ENCODE data around the gene HSDL2.
"Not testable (repeated sequence)": the region's sequence is repeated elsewhere in the genome, so short reads cannot be mapped to it uniquely, and the experiment has no call there.

HSDL2 gene

GRCh38 chr9:112494153-112494552 lies 114.2 kb downstream of the HSDL2 start:
- Mint-ChIP-seq H3K27me3 (no peaks in the 10 kb centered on the region), H3K4me3 (no peak overlapping the region), H3K4me1 (peaks cover 5% of the 10 kb centered on the region), H3K27ac (no peak overlapping the region), H3K36me3 (peaks cover 37% of the 10 kb centered on the region), H3K9me3 (peaks cover 25% of the 10 kb centered on the region)
- no peak for DNase-seq
- CTCF ChIA-PET, result interaction anchor here (0.7 kb wide), 1 partner anchor 105 kb away, joined by 3 read pairs; no protein-coding TSS in a partner anchor

DNA sequence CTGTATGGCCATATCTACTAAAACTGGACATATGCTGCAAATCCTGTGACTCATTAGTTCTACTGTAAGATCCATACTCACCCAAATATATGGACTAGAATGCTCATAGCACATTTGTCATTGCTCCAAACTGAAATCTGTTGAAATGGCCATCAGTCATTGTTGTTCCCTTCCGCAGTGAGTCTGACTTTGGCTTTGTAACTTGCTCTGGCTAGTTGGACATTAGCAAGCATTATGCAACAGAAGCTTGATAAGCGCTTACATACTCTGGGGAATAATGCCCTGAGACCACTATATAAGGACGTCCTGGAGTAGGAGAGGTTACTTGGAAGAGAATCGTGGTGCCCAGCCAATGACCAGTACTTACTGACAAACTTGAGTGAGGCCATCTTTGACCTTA lies 115.7 kb downstream of the HSDL2 start:
- no peaks in the 10 kb centered on the region for H3K27me3 Mint-ChIP-seq
- H3K9me3 Mint-ChIP-seq, result peaks cover 25% of the 10 kb centered on the region
- no peak overlapping the region for H3K27ac Mint-ChIP-seq
- H3K4me3 Mint-ChIP-seq, result no peak overlapping the region
- H3K36me3 Mint-ChIP-seq, result peaks cover 34% of the 10 kb centered on the region
- H3K4me1 Mint-ChIP-seq, result no peaks in the 10 kb centered on the region
- CTCF ChIA-PET, result interaction anchor here (1.1 to 1.9 kb wide), 2 partner anchors 8 to 13 kb away, joined by 3 to 5 read pairs; partner anchors contain the start of gene KIAA1958
- no peak for DNase-seq

DNA sequence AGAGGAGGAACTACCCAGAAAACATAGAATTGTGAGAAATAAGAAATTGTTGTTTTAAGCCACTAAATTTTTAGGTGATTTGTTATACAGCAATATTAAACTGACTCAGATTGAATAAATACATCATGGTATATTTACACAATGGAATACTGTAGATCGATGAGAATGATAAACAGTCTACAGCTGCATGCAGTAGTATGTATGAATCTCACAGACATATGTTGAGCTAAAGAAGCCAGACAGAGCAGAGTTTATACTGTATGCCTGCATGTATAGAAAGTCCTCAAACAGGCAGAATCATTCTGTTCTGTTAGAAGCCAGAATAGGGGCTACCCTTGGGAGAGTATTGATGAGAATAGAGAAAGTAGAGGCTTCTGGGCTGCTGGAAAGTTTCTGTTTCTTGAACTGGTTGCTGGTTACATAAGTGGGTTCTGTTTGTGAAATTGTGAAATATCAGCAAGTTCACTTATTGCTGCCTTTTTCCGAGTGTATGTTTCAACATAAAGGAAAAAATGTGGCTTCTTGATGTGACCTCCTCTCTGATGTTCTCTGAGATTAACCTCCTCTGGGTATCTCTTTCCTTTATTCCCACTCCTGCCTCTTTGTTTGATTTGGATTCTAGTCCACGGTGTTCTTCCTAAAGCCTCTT lies 116.3 kb downstream of the HSDL2 start:
- CTCF ChIA-PET, result interaction anchor here (1.1 to 1.9 kb wide), 3 partner anchors 9 to 117 kb away, joined by 3 to 5 read pairs (median 3); partner anchors contain the start of gene KIAA1958
- Mint-ChIP-seq H3K27ac (no peak overlapping the region), H3K27me3 (no peaks in the 10 kb centered on the region), H3K4me3 (no peak overlapping the region), H3K36me3 (peaks cover 34% of the 10 kb centered on the region), H3K4me1 (no peaks in the 10 kb centered on the region), H3K9me3 (peaks cover 25% of the 10 kb centered on the region)
- no peak for DNase-seq

- Mint-ChIP-seq H3K27me3 (no peaks in the 10 kb centered on the region), H3K9me3 (peaks cover under 1% of the 10 kb centered on the region), H3K36me3 (peaks cover 5% of the 10 kb centered on the region), H3K4me3 (no peak overlapping the region), H3K4me1 (no peaks in the 10 kb centered on the region), H3K27ac (no peak overlapping the region)
- CTCF ChIA-PET, result no interaction called here
- no peak for DNase-seq
Measured at GRCh38 chr9:112500842-112501241, 120.9 kb downstream of the HSDL2 start.

DNA sequence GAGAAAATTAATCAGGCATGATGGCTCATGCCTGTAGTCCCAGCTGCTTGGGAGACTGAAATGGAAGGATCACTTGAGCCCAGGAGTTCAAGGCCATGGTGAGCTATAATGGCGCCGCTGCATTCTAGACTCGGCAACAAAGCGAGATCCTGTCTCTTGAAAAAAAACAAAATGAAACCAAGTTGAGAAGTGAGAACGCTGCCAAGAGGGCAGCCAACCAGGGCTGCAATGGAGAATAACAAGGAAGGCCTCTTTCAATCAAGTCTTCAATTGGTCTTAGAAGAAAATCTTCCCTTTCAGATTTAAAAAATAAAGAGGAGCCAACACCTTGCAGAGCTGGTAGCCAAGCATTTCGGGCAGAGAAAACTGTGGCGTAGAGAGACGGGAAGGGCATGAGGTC lies 121.4 kb downstream of the HSDL2 start:
- H3K4me3 Mint-ChIP-seq, result no peak overlapping the region
- no peak overlapping the region for H3K27ac Mint-ChIP-seq
- H3K9me3 Mint-ChIP-seq, result no peaks in the 10 kb centered on the region

GRCh38 chr9:112502175-112502946 lies 122.5 kb downstream of the HSDL2 start:
- Mint-ChIP-seq H3K4me3 (no peak overlapping the region), H3K4me1 (no peaks in the 10 kb centered on the region), H3K36me3 (peaks cover 5% of the 10 kb centered on the region), H3K9me3 (no peaks in the 10 kb centered on the region), H3K27ac (no peak overlapping the region), H3K27me3 (no peaks in the 10 kb centered on the region)
- CTCF ChIA-PET, result no interaction called here
- no peak for DNase-seq

More for the DNA sequence above, 121.4 kb downstream of the HSDL2 start:
- H3K36me3 Mint-ChIP-seq, result peaks cover 5% of the 10 kb centered on the region
- no peaks in the 10 kb centered on the region for H3K4me1 Mint-ChIP-seq
- H3K27me3 Mint-ChIP-seq, result no peaks in the 10 kb centered on the region
- DNase-seq, result no peak
- CTCF ChIA-PET, result interaction anchor here (0.6 kb wide), 1 partner anchor 98 kb away, joined by 3 read pairs; no protein-coding TSS in a partner anchor

- H3K4me1 Mint-ChIP-seq, result no peaks in the 10 kb centered on the region
- no peak overlapping the region for H3K27ac Mint-ChIP-seq
- H3K36me3 Mint-ChIP-seq, result peaks cover 5% of the 10 kb centered on the region
- DNase-seq, result no peak
- no peaks in the 10 kb centered on the region for H3K27me3 Mint-ChIP-seq
- H3K4me3 Mint-ChIP-seq, result no peak overlapping the region
- H3K9me3 Mint-ChIP-seq, result no peaks in the 10 kb centered on the region
- CTCF ChIA-PET, result no interaction called here
Measured at GRCh38 chr9:112503170-112503569, 123.3 kb downstream of the HSDL2 start.

GRCh38 chr9:112505086-112505485 lies 125.2 kb downstream of the HSDL2 start:
- Mint-ChIP-seq H3K9me3 (no peaks in the 10 kb centered on the region), H3K27ac (no peak overlapping the region), H3K27me3 (no peaks in the 10 kb centered on the region), H3K4me3 (no peak overlapping the region), H3K4me1 (no peaks in the 10 kb centered on the region), H3K36me3 (no peaks in the 10 kb centered on the region)
- CTCF ChIA-PET, result no interaction called here
- DNase-seq, result no peak

DNA sequence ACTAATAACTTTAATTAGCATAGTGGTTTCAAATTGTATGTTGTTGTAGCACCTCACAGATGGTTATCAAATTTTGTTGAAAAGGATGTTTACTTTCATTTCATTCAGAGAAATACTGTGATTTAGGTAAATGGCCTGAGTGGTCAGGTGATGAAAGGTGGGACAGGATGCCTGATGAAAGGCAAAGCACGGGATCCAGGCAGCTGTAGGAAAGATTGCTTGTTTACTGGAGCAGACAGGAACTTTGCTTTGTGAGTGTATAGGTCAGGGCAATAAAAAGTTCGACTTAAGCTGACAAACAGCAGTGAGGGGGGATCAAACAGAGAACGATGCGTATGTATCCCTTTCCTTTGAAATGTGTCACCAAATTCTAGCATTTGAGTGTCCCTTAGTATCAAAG lies 125.7 kb downstream of the HSDL2 start:
- H3K36me3 Mint-ChIP-seq, result no peaks in the 10 kb centered on the region
- H3K27ac Mint-ChIP-seq, result no peak overlapping the region
- CTCF ChIA-PET, result no interaction called here
- no peak for DNase-seq
- H3K9me3 Mint-ChIP-seq, result no peaks in the 10 kb centered on the region
- H3K27me3 Mint-ChIP-seq, result no peaks in the 10 kb centered on the region
- no peak overlapping the region for H3K4me3 Mint-ChIP-seq
- no peaks in the 10 kb centered on the region for H3K4me1 Mint-ChIP-seq

- CTCF ChIA-PET, result interaction anchor here (0.6 kb wide), 1 partner anchor 25 kb away, joined by 3 read pairs; no protein-coding TSS in a partner anchor
- Mint-ChIP-seq H3K27me3 (no peaks in the 10 kb centered on the region), H3K9me3 (no peaks in the 10 kb centered on the region), H3K4me1 (no peaks in the 10 kb centered on the region), H3K4me3 (no peak overlapping the region), H3K27ac (no peak overlapping the region), H3K36me3 (no peaks in the 10 kb centered on the region)
- no peak for DNase-seq
Measured at GRCh38 chr9:112506571-112506970, 126.7 kb downstream of the HSDL2 start.

- Mint-ChIP-seq H3K4me3 (no peak overlapping the region), H3K9me3 (no peaks in the 10 kb centered on the region), H3K36me3 (no peaks in the 10 kb centered on the region), H3K4me1 (no peaks in the 10 kb centered on the region), H3K27ac (no peak overlapping the region), H3K27me3 (no peaks in the 10 kb centered on the region)
- CTCF ChIA-PET, result interaction anchor here (0.6 kb wide), 1 partner anchor 26 kb away, joined by 3 read pairs; no protein-coding TSS in a partner anchor
- no peak for DNase-seq
Measured at GRCh38 chr9:112507001-112507680, 127.2 kb downstream of the HSDL2 start.

GRCh38 chr9:112508377-112508776 lies 128.5 kb downstream of the HSDL2 start:
- no peaks in the 10 kb centered on the region for H3K9me3 Mint-ChIP-seq
- H3K27ac Mint-ChIP-seq, result no peak overlapping the region
- no peaks in the 10 kb centered on the region for H3K36me3 Mint-ChIP-seq
- CTCF ChIA-PET, result no interaction called here
- H3K4me3 Mint-ChIP-seq, result no peak overlapping the region
- H3K4me1 Mint-ChIP-seq, result no peaks in the 10 kb centered on the region
- DNase-seq, result no peak
- no peaks in the 10 kb centered on the region for H3K27me3 Mint-ChIP-seq

DNA sequence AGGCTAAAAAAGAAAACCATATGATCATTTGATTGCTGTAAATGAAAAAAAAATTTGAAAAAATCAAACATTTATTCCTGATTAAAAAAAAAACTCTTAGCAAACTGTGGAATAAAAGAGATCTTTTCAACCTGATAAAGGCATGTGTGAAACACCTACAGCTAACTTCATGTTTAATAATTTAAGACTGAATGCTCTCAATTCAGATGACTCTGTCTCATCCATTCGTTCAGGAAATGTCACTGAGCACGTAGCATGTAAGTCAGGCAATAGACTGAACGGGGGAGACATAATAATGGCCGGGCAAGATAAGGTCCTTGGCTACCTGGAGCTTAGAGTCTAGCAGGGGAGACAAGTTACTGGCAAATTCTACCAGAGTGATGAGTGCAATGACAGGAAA lies 132.5 kb downstream of the HSDL2 start:
- H3K36me3 Mint-ChIP-seq, H3K27ac Mint-ChIP-seq, CTCF ChIA-PET, H3K27me3 Mint-ChIP-seq, H3K4me1 Mint-ChIP-seq, DNase-seq, H3K4me3 Mint-ChIP-seq, H3K9me3 Mint-ChIP-seq: not testable (repeated sequence)

- Mint-ChIP-seq H3K27me3 (no peaks in the 10 kb centered on the region), H3K36me3 (no peaks in the 10 kb centered on the region), H3K27ac (no peak overlapping the region), H3K4me3 (no peak overlapping the region), H3K9me3 (no peaks in the 10 kb centered on the region), H3K4me1 (no peaks in the 10 kb centered on the region)
- DNase-seq, result no peak
- CTCF ChIA-PET, result no interaction called here
Measured at GRCh38 chr9:112516769-112517168, 136.9 kb downstream of the HSDL2 start.
